ENCODE data around the gene GSAP.
"Not testable (repeated sequence)": the region's sequence is repeated elsewhere in the genome, so short reads cannot be mapped to it uniquely, and the experiment has no call there.

Gene GSAP

GRCh38 chr7:77453531-77453930 is 37.4 kb upstream of the GSAP start:
- DNase-seq (ENCODE audit: low read depth) = no peak
- TF ChIP-seq POLR2A (IDR thresholded peaks at IDR 0.05; ENCODE audit: extremely low read depth, insufficient read length) = no peak
- no peak for TF ChIP-seq MAX (IDR thresholded peaks at IDR 0.05; ENCODE audit: low read depth, low read length)
- TF ChIP-seq CTCF (IDR thresholded peaks at IDR 0.05; ENCODE audit: low read depth, low read length) = no peak
- no peak for TF ChIP-seq MYC (IDR thresholded peaks at IDR 0.05; ENCODE audit: low read depth, low read length)
- no peak overlapping the region for H3K4me3 ChIP-seq (ENCODE audit: low read depth, low read length)

GRCh38 chr7:77451950-77452349 is 35.8 kb upstream of the GSAP start:
- H3K4me3 ChIP-seq (ENCODE audit: low read depth, low read length); DNase-seq (ENCODE audit: low read depth): not testable (repeated sequence)

GRCh38 chr7:77450613-77451012 is 34.5 kb upstream of the GSAP start:
- DNase-seq (ENCODE audit: low read depth) = no peak
- TF ChIP-seq MAX (IDR thresholded peaks at IDR 0.05; ENCODE audit: low read depth, low read length) = no peak
- TF ChIP-seq POLR2A (IDR thresholded peaks at IDR 0.05; ENCODE audit: extremely low read depth, insufficient read length) = no peak
- no peak for TF ChIP-seq CTCF (IDR thresholded peaks at IDR 0.05; ENCODE audit: low read depth, low read length)
- TF ChIP-seq MYC (IDR thresholded peaks at IDR 0.05; ENCODE audit: low read depth, low read length) = no peak
- no peak overlapping the region for H3K4me3 ChIP-seq (ENCODE audit: low read depth, low read length)

GRCh38 chr7:77450054-77450453 is 33.9 kb upstream of the GSAP start:
- TF ChIP-seq MYC (IDR thresholded peaks at IDR 0.05; ENCODE audit: low read depth, low read length) (no peak), POLR2A (IDR thresholded peaks at IDR 0.05; ENCODE audit: extremely low read depth, insufficient read length) (no peak), CTCF (IDR thresholded peaks at IDR 0.05; ENCODE audit: low read depth, low read length) (no peak), MAX (IDR thresholded peaks at IDR 0.05; ENCODE audit: low read depth, low read length) (no peak)
- no peak overlapping the region for H3K4me3 ChIP-seq (ENCODE audit: low read depth, low read length)
- DNase-seq (ENCODE audit: low read depth) = no peak

- H3K4me3 ChIP-seq (ENCODE audit: low read depth, low read length) = no peak overlapping the region
- no peak for TF ChIP-seq CTCF (IDR thresholded peaks at IDR 0.05; ENCODE audit: low read depth, low read length)
- no peak for TF ChIP-seq MYC (IDR thresholded peaks at IDR 0.05; ENCODE audit: low read depth, low read length)
- TF ChIP-seq POLR2A (IDR thresholded peaks at IDR 0.05; ENCODE audit: extremely low read depth, insufficient read length) = no peak
- TF ChIP-seq MAX (IDR thresholded peaks at IDR 0.05; ENCODE audit: low read depth, low read length) = no peak
- no peak for DNase-seq (ENCODE audit: low read depth)
Measured at GRCh38 chr7:77447616-77448015, 31.5 kb upstream of the GSAP start.

- DNase-seq (ENCODE audit: low read depth) = no peak
- H3K4me3 ChIP-seq (ENCODE audit: low read depth, low read length) = no peak overlapping the region
- TF ChIP-seq MAX (IDR thresholded peaks at IDR 0.05; ENCODE audit: low read depth, low read length) = no peak
- TF ChIP-seq CTCF (IDR thresholded peaks at IDR 0.05; ENCODE audit: low read depth, low read length) = no peak
- TF ChIP-seq MYC (IDR thresholded peaks at IDR 0.05; ENCODE audit: low read depth, low read length) = no peak
- no peak for TF ChIP-seq POLR2A (IDR thresholded peaks at IDR 0.05; ENCODE audit: extremely low read depth, insufficient read length)
Measured at GRCh38 chr7:77444123-77444522, 28.0 kb upstream of the GSAP start.
